D341Med (cell line): ENCODE data around the gene OLA1.

Experiments used
- DNase-seq: peaks from one replicate; pipeline ENCODE4 v3.0.0; 2012; ENCODE audit warnings: low spot score

The OLA1 gene

GRCh38 chr2:174177316-174177890 is 70.9 kb downstream of the OLA1 start:
- DNase-seq, result no peak

- DNase-seq, result no peak
Observed at GRCh38 chr2:174176898-174177297, 71.4 kb downstream of the OLA1 start.

GRCh38 chr2:174174741-174175140 is 73.6 kb downstream of the OLA1 start:
- no peak for DNase-seq

GRCh38 chr2:174172802-174173355 is 75.5 kb downstream of the OLA1 start:
- no peak for DNase-seq

- no peak for DNase-seq
Observed at GRCh38 chr2:174171686-174172445, 76.5 kb downstream of the OLA1 start.

GRCh38 chr2:174169372-174169771 is 79.0 kb downstream of the OLA1 start:
- no peak for DNase-seq

- DNase-seq, result no peak
Observed at GRCh38 chr2:174166261-174166660, 82.1 kb downstream of the OLA1 start.

GRCh38 chr2:174161490-174161889 is 86.8 kb downstream of the OLA1 start:
- DNase-seq, result no peak

GRCh38 chr2:174158003-174158402 is 90.3 kb downstream of the OLA1 start:
- DNase-seq, result peak; percentile 67

GRCh38 chr2:174157053-174157452 is 91.3 kb downstream of the OLA1 start:
- DNase-seq, result no peak

- DNase-seq, result no peak
Observed at GRCh38 chr2:174153757-174154680, 94.3 kb downstream of the OLA1 start.

- no peak for DNase-seq
Observed at GRCh38 chr2:174149530-174149929, 98.8 kb downstream of the OLA1 start.

- DNase-seq, result no peak
Observed at GRCh38 chr2:174148833-174149232, 99.5 kb downstream of the OLA1 start.

- no peak for DNase-seq
Observed at GRCh38 chr2:174145827-174146226, 102.5 kb downstream of the OLA1 start.

- DNase-seq, result no peak
Observed at GRCh38 chr2:174142290-174142689, 106.0 kb downstream of the OLA1 start.

- no peak for DNase-seq
Observed at GRCh38 chr2:174138161-174138560, 110.2 kb downstream of the OLA1 start.

- no peak for DNase-seq
Observed at GRCh38 chr2:174135981-174136380, 112.4 kb downstream of the OLA1 start.

- no peak for DNase-seq
Observed at GRCh38 chr2:174125090-174125489, 123.2 kb downstream of the OLA1 start.

GRCh38 chr2:174124181-174124580 is 124.2 kb downstream of the OLA1 start:
- no peak for DNase-seq

GRCh38 chr2:174122185-174122584 is 126.1 kb downstream of the OLA1 start:
- DNase-seq, result no peak

GRCh38 chr2:174121612-174122011 is 126.7 kb downstream of the OLA1 start:
- DNase-seq, result no peak

GRCh38 chr2:174121175-174121574 is 127.2 kb downstream of the OLA1 start:
- no peak for DNase-seq

- DNase-seq, result no peak
Observed at GRCh38 chr2:174120346-174120745, 128.0 kb downstream of the OLA1 start.
